ENCODE results near the gene TPGS2.
"Not testable (repeated sequence)": the region's sequence is repeated elsewhere in the genome, so short reads cannot be mapped to it uniquely, and the experiment has no call there.

The TPGS2 gene

DNA sequence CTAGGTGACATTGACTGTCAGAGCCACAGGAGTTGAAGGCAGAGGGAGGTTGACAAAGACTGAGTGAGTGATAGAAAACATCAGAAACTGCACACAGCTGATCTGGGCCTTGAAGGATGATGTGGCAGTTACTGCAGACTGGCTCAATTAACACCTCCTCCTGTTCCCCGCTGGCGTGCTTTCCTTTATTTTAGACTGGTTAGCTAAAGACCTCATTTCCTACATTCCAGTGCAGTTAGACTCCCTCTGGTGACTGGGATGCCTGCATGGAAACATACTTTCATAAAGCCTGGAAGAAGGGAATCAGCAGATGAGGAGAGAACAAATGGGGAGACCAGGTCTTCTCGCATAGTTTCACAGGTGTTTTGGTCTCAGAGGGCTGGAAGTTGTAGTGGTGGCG, 7.1 kb downstream of the TPGS2 start:
- DNase-seq (ENCODE audit: low spot score) = no peak

DNA sequence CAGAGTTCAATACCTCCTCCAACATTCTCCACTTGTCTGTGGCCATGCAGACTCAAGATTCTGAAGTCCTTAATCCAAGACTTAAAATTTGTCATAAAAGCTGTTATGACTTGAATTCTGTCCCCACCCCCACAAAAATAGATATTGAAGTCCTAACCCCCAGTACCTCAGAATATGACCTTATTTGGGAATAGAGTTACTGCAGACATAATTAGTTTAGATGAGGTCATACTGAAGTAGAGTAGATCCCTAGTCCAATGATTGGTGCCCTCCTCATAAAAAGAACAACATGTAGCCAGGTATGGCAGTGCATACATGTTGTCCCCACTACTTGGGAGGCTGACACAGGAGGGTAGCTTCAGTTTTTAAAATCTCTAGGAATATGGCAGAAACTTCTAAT, 9.2 kb downstream of the TPGS2 start:
- DNase-seq (ENCODE audit: low spot score) = no peak

GRCh38 chr18:36818652-36819051, 10.2 kb downstream of the TPGS2 start:
- DNase-seq (ENCODE audit: low spot score) = no peak

DNA sequence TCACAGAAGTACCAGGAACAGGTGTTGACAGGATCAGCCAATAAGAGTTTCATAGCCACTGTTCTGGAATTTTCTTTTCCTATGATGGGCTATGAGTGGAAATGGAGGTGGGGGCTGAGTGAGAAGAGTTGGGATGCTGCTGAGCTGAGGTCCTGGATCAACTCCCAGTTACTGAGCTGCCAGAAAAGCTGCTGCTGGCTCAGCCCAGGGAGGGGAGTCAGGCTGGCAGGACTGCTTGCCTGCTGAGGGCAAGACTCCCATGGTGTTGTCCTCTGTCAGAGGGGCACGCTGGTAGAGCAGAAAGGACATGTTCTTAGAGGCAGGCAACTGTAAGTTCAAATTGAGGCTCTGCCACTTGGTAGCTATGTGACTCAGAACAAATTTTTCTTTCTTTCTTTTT, 11.8 kb downstream of the TPGS2 start:
- no peak for DNase-seq (ENCODE audit: low spot score)

GRCh38 chr18:36816096-36816495, 12.7 kb downstream of the TPGS2 start:
- not testable (repeated sequence) for DNase-seq (ENCODE audit: low spot score)

GRCh38 chr18:36814994-36815393, 13.8 kb downstream of the TPGS2 start:
- peak; percentile 60 for DNase-seq (ENCODE audit: low spot score)

DNA sequence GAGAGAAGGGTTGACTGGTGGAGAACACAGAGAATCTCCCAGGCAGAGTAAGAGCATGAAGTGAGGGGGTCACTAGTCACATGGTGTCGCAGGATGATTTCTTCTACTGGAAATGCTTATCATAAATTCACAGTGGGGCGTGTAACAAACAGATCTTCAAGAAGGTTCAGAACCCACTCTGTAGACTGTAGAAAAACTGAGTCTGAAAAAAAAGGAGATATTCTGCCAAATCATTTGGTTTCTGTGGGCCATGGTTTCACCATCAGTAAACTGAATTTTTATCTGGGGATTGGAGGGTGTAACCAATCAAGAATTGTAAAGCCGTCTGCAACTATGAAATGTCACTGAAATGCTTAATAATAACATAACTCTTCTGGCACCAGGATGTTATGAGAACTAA, 15.0 kb downstream of the TPGS2 start:
- DNase-seq (ENCODE audit: low spot score) = peak; percentile 64

DNA sequence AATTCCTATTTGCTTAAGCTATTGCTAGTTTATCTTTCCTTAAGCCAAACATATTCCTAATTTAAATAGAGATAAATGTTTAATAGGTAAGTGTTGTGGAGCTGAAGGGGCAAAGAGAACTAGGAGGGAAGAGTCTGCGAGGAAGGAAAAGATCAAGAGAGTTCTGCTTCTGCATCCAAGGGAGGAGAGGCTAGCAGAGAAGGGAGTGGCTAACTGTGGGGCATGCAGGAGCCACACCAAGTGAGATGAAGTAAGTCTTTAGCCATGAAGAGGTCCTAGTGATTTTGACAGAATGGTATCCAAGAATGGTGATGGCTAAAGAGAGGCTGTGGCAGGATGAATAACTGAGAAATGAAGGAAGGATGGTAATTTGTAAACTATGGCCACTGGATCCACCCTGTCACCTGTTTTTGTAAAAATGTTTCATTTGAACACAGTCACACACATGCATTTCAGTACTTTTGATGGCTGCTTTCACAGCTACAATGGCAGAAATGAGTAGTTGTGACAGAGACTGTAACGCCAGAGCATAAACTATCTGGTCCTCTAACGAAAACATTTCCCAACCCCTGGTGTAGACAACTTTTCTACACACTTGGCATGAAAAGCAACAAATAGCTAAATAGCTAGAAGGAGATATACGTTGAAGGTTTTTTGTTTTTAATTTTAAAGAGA, 15.6 kb downstream of the TPGS2 start:
- peak; percentile 50 for DNase-seq (ENCODE audit: low spot score)

- peak; percentile 46 for DNase-seq (ENCODE audit: low spot score)
These were observed 16.1 kb downstream of the TPGS2 start for GRCh38 chr18:36812678-36813077.

- no peak for DNase-seq (ENCODE audit: low spot score)
These were observed 16.8 kb downstream of the TPGS2 start for GRCh38 chr18:36811955-36812354.

GRCh38 chr18:36811430-36811829, 17.4 kb downstream of the TPGS2 start:
- DNase-seq (ENCODE audit: low spot score) = no peak

- DNase-seq (ENCODE audit: low spot score) = peak; percentile 82
These were observed 19.0 kb downstream of the TPGS2 start for GRCh38 chr18:36809590-36810381.

GRCh38 chr18:36808681-36809080, 20.1 kb downstream of the TPGS2 start:
- DNase-seq (ENCODE audit: low spot score) = no peak

- no peak for DNase-seq (ENCODE audit: low spot score)
These were observed 23.7 kb downstream of the TPGS2 start for GRCh38 chr18:36805105-36805504.

DNA sequence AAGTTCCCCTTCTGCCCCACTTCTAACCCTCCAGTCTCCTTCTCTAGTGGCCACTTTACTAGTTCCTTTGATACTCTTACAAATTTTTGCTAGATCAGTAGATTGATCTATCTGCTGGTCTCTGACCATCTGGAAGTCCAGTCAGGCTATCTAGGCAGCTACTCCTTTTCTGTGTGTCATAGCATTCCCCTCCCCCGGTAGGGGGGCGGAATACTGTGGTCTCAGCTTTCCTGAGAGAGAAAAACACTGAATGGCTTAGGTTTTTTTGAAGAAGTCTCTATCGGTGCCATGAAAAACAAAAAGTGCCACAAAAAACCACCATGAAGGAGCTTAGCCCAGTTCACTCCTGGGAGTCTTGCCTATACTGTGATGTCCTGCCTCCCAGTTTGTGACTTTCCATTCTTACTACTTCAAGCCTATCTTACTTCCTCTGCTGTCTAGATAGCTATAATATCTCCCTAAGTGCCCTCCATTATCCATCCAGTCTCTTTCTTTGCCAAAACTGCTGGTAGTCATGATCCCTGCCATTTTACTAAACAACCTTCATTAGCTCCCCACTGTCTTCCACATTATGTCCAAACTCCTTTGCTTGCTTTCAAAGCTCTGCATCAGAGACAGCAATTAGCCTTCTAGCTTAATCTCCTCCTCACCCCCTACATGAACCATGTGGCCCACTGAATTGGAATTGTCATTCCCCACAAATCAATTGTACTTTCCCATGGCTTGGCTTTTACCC, 29.9 kb downstream of the TPGS2 start:
- no peak for DNase-seq (ENCODE audit: low spot score)

GRCh38 chr18:36792634-36793283, 36.0 kb downstream of the TPGS2 start:
- no peak for DNase-seq (ENCODE audit: low spot score)

DNA sequence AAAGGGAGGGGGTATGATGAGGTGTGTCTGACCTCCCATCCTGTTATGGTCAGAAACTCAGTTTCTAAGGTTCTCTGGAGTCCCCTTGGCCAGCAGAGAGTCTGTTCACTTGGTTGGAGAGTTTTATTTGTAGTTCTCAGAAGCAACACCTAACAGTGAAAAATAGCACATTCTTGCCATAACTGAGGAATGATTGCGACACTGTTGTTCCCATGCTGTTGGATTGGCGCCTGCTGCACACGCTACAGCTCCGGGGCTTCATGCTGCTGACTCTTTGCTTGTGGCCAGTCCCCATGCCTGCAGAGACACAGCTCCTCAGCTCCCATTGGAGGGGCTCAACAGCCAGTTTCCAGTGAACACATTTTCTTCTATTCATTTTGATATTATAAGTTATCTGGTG, 42.1 kb downstream of the TPGS2 start:
- DNase-seq (ENCODE audit: low spot score) = no peak

DNA sequence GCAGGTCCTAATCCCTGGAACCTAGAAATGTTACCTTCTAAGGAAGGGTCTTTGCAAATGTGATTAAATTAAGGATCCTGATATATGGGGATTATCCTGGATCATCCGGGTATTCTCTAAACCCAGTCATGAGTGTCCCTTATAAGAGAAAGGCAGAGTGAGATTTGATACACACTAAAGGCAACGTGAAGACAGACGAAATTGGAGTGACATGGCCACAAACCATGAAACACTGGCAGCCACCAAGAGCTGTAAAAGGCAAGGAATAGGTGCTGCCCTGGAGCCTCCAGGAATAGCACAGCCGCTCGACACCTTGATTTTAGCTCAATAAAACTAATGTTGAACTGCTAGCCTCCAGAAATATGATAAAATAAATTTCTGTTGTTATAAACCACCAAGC, 45.0 kb downstream of the TPGS2 start:
- DNase-seq (ENCODE audit: low spot score) = no peak

DNA sequence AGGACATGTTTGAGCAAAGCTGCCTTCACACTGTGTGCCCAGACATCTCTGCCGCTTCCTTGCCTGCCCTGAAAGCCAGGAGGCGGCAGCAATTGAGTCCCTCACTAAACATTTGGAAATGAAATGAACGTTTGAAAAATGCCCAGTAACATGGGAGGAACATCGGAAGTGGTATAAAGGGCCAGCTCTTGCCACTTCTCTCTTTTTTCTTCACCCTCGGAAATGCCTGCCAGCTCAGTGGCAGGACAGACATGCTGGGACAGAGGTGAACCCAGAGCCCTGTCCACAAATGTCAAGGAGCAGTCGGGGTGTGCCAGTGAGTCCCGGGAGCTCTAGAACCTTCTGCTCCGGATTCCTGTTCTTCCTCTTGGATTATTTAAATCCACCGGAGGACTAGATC, 46.1 kb downstream of the TPGS2 start:
- no peak for DNase-seq (ENCODE audit: low spot score)

GRCh38 chr18:36780748-36781147, 48.1 kb downstream of the TPGS2 start:
- DNase-seq (ENCODE audit: low spot score) = no peak

DNA sequence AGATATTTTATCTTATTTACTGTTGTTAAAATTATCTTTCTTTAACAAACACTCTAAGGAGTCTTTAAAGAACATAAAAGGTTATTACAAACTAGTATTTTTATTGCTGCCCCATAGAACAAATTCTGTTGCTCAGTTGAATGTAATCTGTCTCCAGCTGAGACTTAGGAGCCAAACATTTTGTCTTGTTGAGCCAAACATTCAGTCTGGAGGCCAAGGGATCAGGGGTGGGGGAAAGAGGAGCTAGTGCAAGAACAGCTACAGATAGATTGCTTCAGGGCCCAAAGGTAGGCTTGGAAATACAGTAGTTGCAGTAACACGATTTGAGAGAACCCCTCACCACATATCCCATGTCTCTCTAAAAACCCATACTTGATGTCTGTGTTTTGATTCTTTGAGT, 51.2 kb downstream of the TPGS2 start:
- no peak for DNase-seq (ENCODE audit: low spot score)

DNA sequence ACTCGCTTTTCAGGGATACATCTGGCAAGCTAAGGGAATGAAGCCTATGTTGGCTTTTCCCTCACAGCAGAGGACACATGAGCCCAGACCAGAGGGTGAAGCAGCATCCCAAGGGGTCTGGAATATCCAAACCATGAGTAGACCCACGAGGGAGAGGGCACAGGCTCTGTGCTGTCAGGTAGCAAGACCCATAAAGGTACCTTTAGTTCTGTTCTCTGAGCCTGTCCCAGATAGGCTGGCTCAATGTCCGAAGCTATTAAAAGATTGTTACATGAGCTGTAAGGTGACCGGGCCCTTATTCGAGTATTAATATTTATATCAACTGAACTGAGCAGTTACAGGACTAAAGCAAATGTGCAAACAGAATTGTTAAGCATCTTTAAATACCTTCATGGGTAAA, 52.2 kb downstream of the TPGS2 start:
- no peak for DNase-seq (ENCODE audit: low spot score)

- DNase-seq (ENCODE audit: low spot score) = no peak
These were observed 53.4 kb downstream of the TPGS2 start for GRCh38 chr18:36775396-36775795.
